Inflammatory macrophage treated with lipopolysaccharide for 1 hour (primary cell): Measurements from ENCODE around the gene ARRB2.

Experiments
- DNase-seq, 2 donors: peaks; one replicate each; pipeline ENCODE4 v3.0.0-alpha.2; 2020 to 2022

The ARRB2 gene

GRCh38 chr17:4768298-4768697, 57.9 kb downstream of the ARRB2 start:
- DNase-seq = peak; percentile 82 to 88

GRCh38 chr17:4769628-4770027, 59.2 kb downstream of the ARRB2 start:
- no peak for DNase-seq
